SJCRH30 (cell line): ENCODE data around the gene MAP7. TPM values are rescaled to one million over a fixed set of nuclear protein-coding genes. Genes with fewer than 3 reads are reported as not detected.
"Not testable (repeated sequence)": the region's sequence is repeated elsewhere in the genome, so short reads cannot be mapped to it uniquely, and the experiment has no call there.

Experiments
- DNase-seq, 2 experiments: peaks; one replicate each; pipeline ENCODE4 v3.0.0-alpha.2; 2015 to 2020
- H3K27ac ChIP-seq: fragments of 250-450 bp; sonication (Bioruptor Pico); 2 replicates; pipeline ENCODE4 v1.5.1; 2020; ENCODE audit warnings: mild to moderate bottlenecking, moderate library complexity
- H3K27me3 ChIP-seq: fragments of 250-450 bp; sonication (Bioruptor Pico); 2 replicates; pipeline ENCODE4 v1.5.1; 2020; ENCODE audit warnings: mild to moderate bottlenecking, moderate library complexity
- H3K36me3 ChIP-seq: fragments of 250-450 bp; sonication (Bioruptor Pico); 2 replicates; pipeline ENCODE4 v1.5.1; 2020; ENCODE audit warnings: mild to moderate bottlenecking, moderate library complexity
- H3K4me1 ChIP-seq: fragments of 250-450 bp; sonication (Bioruptor Pico); 2 replicates; pipeline ENCODE4 v1.5.1; 2020; ENCODE audit warnings: mild to moderate bottlenecking, moderate library complexity
- H3K4me3 ChIP-seq: fragments of 250-450 bp; sonication (Bioruptor Pico); 2 replicates; pipeline ENCODE4 v1.5.1; 2020; ENCODE audit warnings: mild to moderate bottlenecking, moderate library complexity
- H3K9me3 ChIP-seq: fragments of 250-450 bp; sonication (Bioruptor Pico); replicated peaks from 2 replicates; pipeline ENCODE4 v1.5.1; 2020; ENCODE audit warnings: mild to moderate bottlenecking, moderate library complexity
- total RNA-seq: library from RNA; depleted of rRNA; stranded (reverse); fragments of >200 nt; shearing (Covaris generic); gene quantifications from 2 replicates; pipeline ENCODE4 v1.2.3, GENCODE V29; 2014

Gene MAP7
- total RNA-seq, 1 experiment from 2014 or later: 0.06 TPM

- no peaks in the 10 kb centered on the region for H3K9me3 ChIP-seq
- H3K27me3 ChIP-seq: no peaks in the 10 kb centered on the region; the same call in 1 of the 2 replicates
- DNase-seq: no peak
- no peaks in the 10 kb centered on the region for H3K4me1 ChIP-seq
- no peaks in the 10 kb centered on the region for H3K36me3 ChIP-seq
- no peak overlapping the region for H3K4me3 ChIP-seq
- H3K27ac ChIP-seq: no peak overlapping the region
Measured at GRCh38 chr6:136378888-136379287, 171.3 kb downstream of the MAP7 start.

GRCh38 chr6:136375836-136376235 lies 174.4 kb downstream of the MAP7 start:
- H3K4me3 ChIP-seq, H3K36me3 ChIP-seq, H3K9me3 ChIP-seq, H3K27ac ChIP-seq, H3K27me3 ChIP-seq, DNase-seq, H3K4me1 ChIP-seq: not testable (repeated sequence)

- H3K27ac ChIP-seq: no peak overlapping the region
- no peaks in the 10 kb centered on the region for H3K4me1 ChIP-seq
- H3K27me3 ChIP-seq: no peaks in the 10 kb centered on the region; the same call in 1 of the 2 replicates
- H3K9me3 ChIP-seq: no peaks in the 10 kb centered on the region
- H3K36me3 ChIP-seq: no peaks in the 10 kb centered on the region
- H3K4me3 ChIP-seq: no peak overlapping the region
- no peak for DNase-seq
Measured at GRCh38 chr6:136371959-136372358, 178.3 kb downstream of the MAP7 start.

GRCh38 chr6:136370988-136371728 lies 179.1 kb downstream of the MAP7 start:
- H3K4me3 ChIP-seq: no peak overlapping the region
- H3K27me3 ChIP-seq: no peaks in the 10 kb centered on the region; the same call in 1 of the 2 replicates
- H3K27ac ChIP-seq: no peak overlapping the region
- H3K9me3 ChIP-seq: no peaks in the 10 kb centered on the region
- no peak for DNase-seq
- no peaks in the 10 kb centered on the region for H3K4me1 ChIP-seq
- H3K36me3 ChIP-seq: no peaks in the 10 kb centered on the region

- H3K27ac ChIP-seq: no peak overlapping the region
- H3K4me1 ChIP-seq: no peaks in the 10 kb centered on the region
- DNase-seq: no peak
- H3K36me3 ChIP-seq: no peaks in the 10 kb centered on the region
- no peaks in the 10 kb centered on the region for H3K9me3 ChIP-seq
- no peak overlapping the region for H3K4me3 ChIP-seq
- H3K27me3 ChIP-seq: peaks cover 13% of the 10 kb centered on the region
Measured at GRCh38 chr6:136365776-136366354, 184.4 kb downstream of the MAP7 start.

- Histone ChIP-seq H3K27me3 (peaks cover 16% of the 10 kb centered on the region), H3K36me3 (no peaks in the 10 kb centered on the region), H3K9me3 (no peaks in the 10 kb centered on the region), H3K4me1 (no peaks in the 10 kb centered on the region), H3K27ac (no peak overlapping the region), H3K4me3 (no peak overlapping the region)
- DNase-seq: no peak
Measured at GRCh38 chr6:136362421-136363356, 187.5 kb downstream of the MAP7 start.

- Histone ChIP-seq H3K27ac (no peak overlapping the region), H3K36me3 (no peaks in the 10 kb centered on the region), H3K9me3 (no peaks in the 10 kb centered on the region), H3K27me3 (peaks cover 16% of the 10 kb centered on the region; the same call in 1 of the 2 replicates), H3K4me3 (no peak overlapping the region), H3K4me1 (no peaks in the 10 kb centered on the region)
- no peak for DNase-seq
Measured at GRCh38 chr6:136361787-136362186, 188.4 kb downstream of the MAP7 start.

- peaks cover 13% of the 10 kb centered on the region; the same call in 1 of the 2 replicates for H3K27me3 ChIP-seq
- H3K27ac ChIP-seq: no peak overlapping the region
- H3K36me3 ChIP-seq: no peaks in the 10 kb centered on the region
- no peaks in the 10 kb centered on the region for H3K9me3 ChIP-seq
- no peak for DNase-seq
- no peak overlapping the region for H3K4me3 ChIP-seq
- no peaks in the 10 kb centered on the region for H3K4me1 ChIP-seq
Measured at GRCh38 chr6:136360783-136361182, 189.4 kb downstream of the MAP7 start.

- Histone ChIP-seq H3K4me3 (no peak overlapping the region), H3K36me3 (no peaks in the 10 kb centered on the region), H3K9me3 (no peaks in the 10 kb centered on the region), H3K4me1 (no peaks in the 10 kb centered on the region), H3K27me3 (peaks cover 10% of the 10 kb centered on the region; the same call in 1 of the 2 replicates), H3K27ac (no peak overlapping the region)
- DNase-seq: no peak
Measured at GRCh38 chr6:136359851-136360250, 190.4 kb downstream of the MAP7 start.

- H3K27ac ChIP-seq: no peak overlapping the region
- no peaks in the 10 kb centered on the region for H3K36me3 ChIP-seq
- H3K4me3 ChIP-seq: no peak overlapping the region
- no peak for DNase-seq
- no peaks in the 10 kb centered on the region for H3K4me1 ChIP-seq
- H3K9me3 ChIP-seq: no peaks in the 10 kb centered on the region
- H3K27me3 ChIP-seq: no peaks in the 10 kb centered on the region
Measured at GRCh38 chr6:136351518-136352110, 198.6 kb downstream of the MAP7 start.

- Histone ChIP-seq H3K4me3 (no peak overlapping the region), H3K9me3 (no peaks in the 10 kb centered on the region), H3K27me3 (no peaks in the 10 kb centered on the region), H3K27ac (no peak overlapping the region), H3K4me1 (no peaks in the 10 kb centered on the region), H3K36me3 (no peaks in the 10 kb centered on the region)
- no peak for DNase-seq
Measured at GRCh38 chr6:136350914-136351313, 199.3 kb downstream of the MAP7 start.

- no peaks in the 10 kb centered on the region for H3K9me3 ChIP-seq
- H3K27me3 ChIP-seq: no peaks in the 10 kb centered on the region
- H3K36me3 ChIP-seq: no peaks in the 10 kb centered on the region
- no peak overlapping the region for H3K27ac ChIP-seq
- no peak overlapping the region for H3K4me3 ChIP-seq
- no peaks in the 10 kb centered on the region for H3K4me1 ChIP-seq
- DNase-seq: no peak
Measured at GRCh38 chr6:136347847-136348246, 202.4 kb downstream of the MAP7 start.

GRCh38 chr6:136345145-136345544 lies 205.1 kb downstream of the MAP7 start:
- Histone ChIP-seq H3K4me1 (no peaks in the 10 kb centered on the region), H3K36me3 (no peaks in the 10 kb centered on the region), H3K4me3 (no peak overlapping the region), H3K27ac (no peak overlapping the region), H3K9me3 (no peaks in the 10 kb centered on the region), H3K27me3 (no peaks in the 10 kb centered on the region)
- no peak for DNase-seq

- no peaks in the 10 kb centered on the region for H3K27me3 ChIP-seq
- no peaks in the 10 kb centered on the region for H3K36me3 ChIP-seq
- H3K27ac ChIP-seq: no peak overlapping the region
- H3K4me3 ChIP-seq: no peak overlapping the region
- no peaks in the 10 kb centered on the region for H3K9me3 ChIP-seq
- no peaks in the 10 kb centered on the region for H3K4me1 ChIP-seq
- DNase-seq: peak in 1 of 2 experiments; percentile 24
Measured at GRCh38 chr6:136344420-136344819, 205.8 kb downstream of the MAP7 start.
